Lung (tissue), 12 donors: ENCODE results near the gene FNTB. TPM values are rescaled to one million over a fixed set of nuclear protein-coding genes. Genes with fewer than 3 reads are reported as not detected.

Source experiments
- ATAC-seq: fragments of 200-7000 bp; cut with Tn5 transposase; one replicate; pipeline ENCODE4 v1.9.1; 2020; ENCODE audit warnings: moderate number of reproducible peaks; ENCODE audit not compliant: insufficient read depth, low FRiP score
- DNase-seq, 3 donors: peaks; one replicate each; pipeline ENCODE4 v3.0.0-alpha.2; 2013 to 2017
- H3K27ac ChIP-seq, 2 donors: one replicate each; pipeline ENCODE4 v1.5.1; 2013; ENCODE audit warnings: mild to moderate bottlenecking in 2 of 2, moderate library complexity in 2 of 2, control low read depth in 1 of 2, inconsistent platforms in 1 of 2, low read depth in 1 of 2, low read length in 1 of 2
- H3K27me3 ChIP-seq, 3 donors: one replicate each; pipeline ENCODE4 v1.5.1; 2013; ENCODE audit warnings: low read length in 2 of 3; ENCODE audit not compliant: control insufficient read depth in 3 of 3, insufficient read depth in 3 of 3
- H3K36me3 ChIP-seq, 4 donors: one replicate each; pipeline ENCODE4 v1.5.1; 2013; ENCODE audit warnings: low read length in 4 of 4, mild to moderate bottlenecking in 1 of 4, moderate library complexity in 1 of 4; ENCODE audit not compliant: control insufficient read depth in 4 of 4, insufficient read depth in 4 of 4
- H3K4me1 ChIP-seq, 5 donors: one replicate each; pipeline ENCODE4 v1.5.1; 2013; ENCODE audit warnings: low read length in 5 of 5, mild to moderate bottlenecking in 2 of 5, moderate library complexity in 1 of 5; ENCODE audit not compliant: control insufficient read depth in 5 of 5, insufficient read depth in 5 of 5
- H3K4me3 ChIP-seq: one replicate; pipeline ENCODE4 v1.5.1; 2013; ENCODE audit warnings: mild to moderate bottlenecking, control low read depth, moderate library complexity
- H3K9ac ChIP-seq, 2 donors: one replicate each; pipeline ENCODE4 v1.5.1; 2013; ENCODE audit warnings: low read length in 2 of 2, control low read depth in 1 of 2; ENCODE audit not compliant: insufficient read depth in 1 of 2
- H3K9me3 ChIP-seq, 4 donors: one replicate each; pipeline ENCODE4 v1.5.1; 2013; ENCODE audit warnings: low read length in 3 of 4, mild to moderate bottlenecking in 1 of 4, moderate library complexity in 1 of 4; ENCODE audit not compliant: control insufficient read depth in 4 of 4, insufficient read depth in 3 of 4
- CTCF ChIP-seq: IDR thresholded peaks from 2 replicates; pipeline ENCODE4 v1.5.1; 2012; ENCODE audit warnings: mild to moderate bottlenecking; ENCODE audit errors: control extremely low read depth, extremely low read depth
- WGBS, 2 donors: extraction: QIAGEN DNeasy Blood & Tissue Kit; methylation state at CpG; one replicate each; pipeline ENCODE4 v1.1.7; 2013; 5-methylcytosine and 5-hydroxymethylcytosine counted together
- polyA plus RNA-seq, 2 donors: library from polyadenylated mRNA; stranded (reverse); fragments of 200-250 nt; gene quantifications; one replicate each; pipeline ENCODE4 v1.2.1, GENCODE V29; 2013
- total RNA-seq, 2 donors: library from RNA; depleted of rRNA in 1 of 2; stranded (reverse); fragments of >200 nt in 1 of 2; gene quantifications; one replicate each; pipeline ENCODE4 v1.2.1, GENCODE V29; 2014 to 2021
- donor health status: control.
- donor health status: control.
- donor health status: Bipolar disorder and iron deficiency.
- donor health status: healthy.
- donor health status: DM: yes; HTN: yes; CAD: no.

The FNTB gene
- total and polyA plus RNA-seq, 4 donors = 6.2 to 14.8 (median 10.8) TPM

- Histone ChIP-seq H3K4me1 (no peaks in the 10 kb centered on the region), H3K27me3 (no peaks in the 10 kb centered on the region), H3K9ac (no peak overlapping the region), H3K27ac (no peak overlapping the region), H3K4me3 (no peak overlapping the region), H3K9me3 (no peaks in the 10 kb centered on the region), H3K36me3 (peaks cover 0 to 26% (median 1%) of the 10 kb centered on the region in 4 donors)
- no peak for ATAC-seq
- no peak for DNase-seq
- TF ChIP-seq CTCF = no peak
- 96 to 99% methylated on average over 8 of the region's 8 CpGs for WGBS, 2 donors
These were observed 38.0 kb upstream of the FNTB start for GRCh38 chr14:64948612-64949210.

- Histone ChIP-seq H3K4me1 (no peaks in the 10 kb centered on the region), H3K27ac (peak overlapping the region in 1 of 2 donors; percentile 81), H3K27me3 (no peaks in the 10 kb centered on the region), H3K4me3 (no peak overlapping the region), H3K36me3 (peaks cover 0 to 22% (median 1%) of the 10 kb centered on the region in 4 donors), H3K9me3 (no peaks in the 10 kb centered on the region), H3K9ac (no peak overlapping the region)
- ATAC-seq (no peak), DNase-seq (no peak)
- TF ChIP-seq CTCF = no peak
- WGBS, 2 donors = 96 to 97% methylated on average over 8 of the region's 8 CpGs
These were observed 35.8 kb upstream of the FNTB start for GRCh38 chr14:64950889-64951288.

GRCh38 chr14:64951291-64951690 lies 35.4 kb upstream of the FNTB start:
- H3K27ac ChIP-seq = peak overlapping the region in 1 of 2 donors; percentile 81
- no peak for TF ChIP-seq CTCF
- DNase-seq = no peak
- H3K36me3 ChIP-seq = peaks cover 0 to 22% (median 1%) of the 10 kb centered on the region in 4 donors
- WGBS, 2 donors = 97% methylated on average over 8 of the region's 8 CpGs
- no peaks in the 10 kb centered on the region for H3K27me3 ChIP-seq
- no peak overlapping the region for H3K4me3 ChIP-seq
- H3K9ac ChIP-seq = no peak overlapping the region
- no peak for ATAC-seq
- no peaks in the 10 kb centered on the region for H3K9me3 ChIP-seq
- H3K4me1 ChIP-seq = no peaks in the 10 kb centered on the region

GRCh38 chr14:64951724-64952123 lies 35.0 kb upstream of the FNTB start:
- H3K9ac ChIP-seq = no peak overlapping the region
- ATAC-seq (no peak), DNase-seq (no peak)
- no peaks in the 10 kb centered on the region for H3K4me1 ChIP-seq
- peak overlapping the region in 1 of 2 donors; percentile 81 for H3K27ac ChIP-seq
- H3K27me3 ChIP-seq = no peaks in the 10 kb centered on the region
- TF ChIP-seq CTCF = no peak
- H3K36me3 ChIP-seq = peaks cover 0 to 22% (median 1%) of the 10 kb centered on the region in 4 donors
- no peak overlapping the region for H3K4me3 ChIP-seq
- H3K9me3 ChIP-seq = no peaks in the 10 kb centered on the region
